Lower leg skin (tissue), 3 donors: ENCODE measurements around the gene APOL4.

Experiments
- POLR2A ChIP-seq, 2 donors: fragments of 450-650 bp; IDR thresholded peaks; one replicate each; pipeline ENCODE4 v1.6.1; 2016 to 2017; ENCODE audit warnings: antibody characterized with exemption in 2 of 2, mild to moderate bottlenecking in 1 of 2, moderate library complexity in 1 of 2
- TF ChIP-seq, protein P1 (sequence below), 3 donors: fragments of 450-650 bp; IDR thresholded peaks; one replicate each; pipeline ENCODE4 v1.5.1; 2016; ENCODE audit warnings: antibody characterized with exemption in 3 of 3, mild to moderate bottlenecking in 3 of 3, moderate library complexity in 2 of 3

DNA sequence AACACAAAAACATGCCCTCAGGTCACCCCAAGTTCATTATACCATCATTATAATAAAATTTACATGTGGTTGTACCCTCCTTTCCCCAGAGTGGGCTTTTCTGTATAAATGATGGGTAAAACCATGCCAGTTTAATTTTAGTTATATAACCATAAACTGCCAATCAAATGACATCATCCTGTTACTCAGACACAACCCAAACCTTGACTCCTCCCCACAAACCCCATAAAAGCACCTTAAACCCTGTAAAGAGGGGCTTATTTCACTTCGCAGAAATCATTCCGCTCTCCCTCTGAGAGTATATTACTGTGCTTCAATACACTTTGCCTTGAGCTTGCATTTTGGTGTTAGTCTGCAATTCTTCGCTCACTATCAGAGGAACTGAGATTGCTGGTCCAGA is 35.5 kb downstream of the APOL4 start:
- TF ChIP-seq, protein P1, sequence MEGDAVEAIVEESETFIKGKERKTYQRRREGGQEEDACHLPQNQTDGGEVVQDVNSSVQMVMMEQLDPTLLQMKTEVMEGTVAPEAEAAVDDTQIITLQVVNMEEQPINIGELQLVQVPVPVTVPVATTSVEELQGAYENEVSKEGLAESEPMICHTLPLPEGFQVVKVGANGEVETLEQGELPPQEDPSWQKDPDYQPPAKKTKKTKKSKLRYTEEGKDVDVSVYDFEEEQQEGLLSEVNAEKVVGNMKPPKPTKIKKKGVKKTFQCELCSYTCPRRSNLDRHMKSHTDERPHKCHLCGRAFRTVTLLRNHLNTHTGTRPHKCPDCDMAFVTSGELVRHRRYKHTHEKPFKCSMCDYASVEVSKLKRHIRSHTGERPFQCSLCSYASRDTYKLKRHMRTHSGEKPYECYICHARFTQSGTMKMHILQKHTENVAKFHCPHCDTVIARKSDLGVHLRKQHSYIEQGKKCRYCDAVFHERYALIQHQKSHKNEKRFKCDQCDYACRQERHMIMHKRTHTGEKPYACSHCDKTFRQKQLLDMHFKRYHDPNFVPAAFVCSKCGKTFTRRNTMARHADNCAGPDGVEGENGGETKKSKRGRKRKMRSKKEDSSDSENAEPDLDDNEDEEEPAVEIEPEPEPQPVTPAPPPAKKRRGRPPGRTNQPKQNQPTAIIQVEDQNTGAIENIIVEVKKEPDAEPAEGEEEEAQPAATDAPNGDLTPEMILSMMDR (IDR thresholded peaks at IDR 0.05) = no peak
- TF ChIP-seq POLR2A (IDR thresholded peaks at IDR 0.05) = no peak
